Left renal cortex interstitium (tissue), 4 donors: Measurements from ENCODE around the gene CREG2. TPM values are rescaled to one million over a fixed set of nuclear protein-coding genes. Genes with fewer than 3 reads are reported as not detected.

ENCODE experiments used
- polyA plus RNA-seq, 4 donors: library from polyadenylated mRNA; unstranded; fragments of 120-200 nt; gene quantifications; one replicate each; pipeline ENCODE4 v1.2.1, GENCODE V29; 2013; ENCODE audit not compliant: insufficient read length in 4 of 4

The CREG2 gene
- polyA plus RNA-seq, 4 donors = 0.27 to 0.87 (median 0.42) TPM

Other genes starting within 250 kb of the CREG2 start
- 10 to 100 TPM; 24.9 to 44.6 (median 35.5) TPM for gene TBC1D8, start 236.1 kb downstream of the CREG2 start, polyA plus RNA-seq
- gene CNOT11, start 134.6 kb downstream of the CREG2 start, polyA plus RNA-seq = 10 to 100 TPM; 47.1 to 61.8 (median 54.5) TPM
- gene RNF149, start 78.8 kb downstream of the CREG2 start, polyA plus RNA-seq = 10 to 100 TPM; 30.8 to 73.8 (median 47.2) TPM
- gene RFX8, start 87.6 kb upstream of the CREG2 start, polyA plus RNA-seq = 1 to 10 TPM in 2 of 4 donors, under 1 TPM in 2; 0.27 to 1.7 (median 0.91) TPM